GM13977 (cell line): Measurements from ENCODE around the gene DCC.

Experiments used
- DNase-seq: peaks from one replicate; pipeline ENCODE4 v3.0.0; 2012; ENCODE audit warnings: low spot score
- in situ Hi-C: fragments of 300-500 bp; cut with MboI; formaldehyde crosslinking; loops from one replicate; pipeline ENCODE4 v1.12.0; 2022; ENCODE audit warnings: low sequenced_read_pairs, low pct_unique_long_range_greater_than_20kb, mixed read lengths, inconsistent platforms; ENCODE audit not compliant: unreplicated experiment
- TF ChIP-seq, protein P1 (sequence below): IDR thresholded peaks from 2 replicates; pipeline ENCODE4 v1.5.1; 2012; ENCODE audit warnings: mild to moderate bottlenecking, control low read depth; ENCODE audit not compliant: insufficient read depth; ENCODE audit errors: extremely low read depth, missing control alignments

DCC gene

GRCh38 chr18:52391810-52392559 lies 52.0 kb downstream of the DCC start:
- TF ChIP-seq, protein P1, sequence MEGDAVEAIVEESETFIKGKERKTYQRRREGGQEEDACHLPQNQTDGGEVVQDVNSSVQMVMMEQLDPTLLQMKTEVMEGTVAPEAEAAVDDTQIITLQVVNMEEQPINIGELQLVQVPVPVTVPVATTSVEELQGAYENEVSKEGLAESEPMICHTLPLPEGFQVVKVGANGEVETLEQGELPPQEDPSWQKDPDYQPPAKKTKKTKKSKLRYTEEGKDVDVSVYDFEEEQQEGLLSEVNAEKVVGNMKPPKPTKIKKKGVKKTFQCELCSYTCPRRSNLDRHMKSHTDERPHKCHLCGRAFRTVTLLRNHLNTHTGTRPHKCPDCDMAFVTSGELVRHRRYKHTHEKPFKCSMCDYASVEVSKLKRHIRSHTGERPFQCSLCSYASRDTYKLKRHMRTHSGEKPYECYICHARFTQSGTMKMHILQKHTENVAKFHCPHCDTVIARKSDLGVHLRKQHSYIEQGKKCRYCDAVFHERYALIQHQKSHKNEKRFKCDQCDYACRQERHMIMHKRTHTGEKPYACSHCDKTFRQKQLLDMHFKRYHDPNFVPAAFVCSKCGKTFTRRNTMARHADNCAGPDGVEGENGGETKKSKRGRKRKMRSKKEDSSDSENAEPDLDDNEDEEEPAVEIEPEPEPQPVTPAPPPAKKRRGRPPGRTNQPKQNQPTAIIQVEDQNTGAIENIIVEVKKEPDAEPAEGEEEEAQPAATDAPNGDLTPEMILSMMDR, result no peak
- no peak for DNase-seq
- in situ Hi-C loops, result no loop called here

DNA sequence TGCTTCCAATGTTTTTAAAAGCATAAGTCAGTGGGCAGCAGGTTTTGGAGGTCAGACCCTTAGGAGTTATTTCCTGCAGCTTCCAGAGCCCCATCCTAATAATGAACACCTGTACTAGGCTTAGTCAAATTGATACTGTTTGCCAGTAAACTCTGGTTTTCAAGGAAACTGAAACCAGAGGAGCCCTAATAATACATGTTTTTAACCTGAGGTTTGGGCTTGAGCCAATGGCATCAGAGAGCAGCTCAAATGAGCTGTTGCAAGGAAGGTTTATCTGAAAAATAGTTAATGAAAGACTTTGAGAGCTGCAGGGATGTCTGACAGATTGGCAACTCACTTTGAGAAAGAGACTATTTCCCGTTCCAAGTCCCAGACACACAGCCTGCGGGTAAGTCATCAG lies 54.6 kb downstream of the DCC start:
- no peak for DNase-seq
- in situ Hi-C loops, result no loop called here
- TF ChIP-seq, protein P1, result no peak

DNA sequence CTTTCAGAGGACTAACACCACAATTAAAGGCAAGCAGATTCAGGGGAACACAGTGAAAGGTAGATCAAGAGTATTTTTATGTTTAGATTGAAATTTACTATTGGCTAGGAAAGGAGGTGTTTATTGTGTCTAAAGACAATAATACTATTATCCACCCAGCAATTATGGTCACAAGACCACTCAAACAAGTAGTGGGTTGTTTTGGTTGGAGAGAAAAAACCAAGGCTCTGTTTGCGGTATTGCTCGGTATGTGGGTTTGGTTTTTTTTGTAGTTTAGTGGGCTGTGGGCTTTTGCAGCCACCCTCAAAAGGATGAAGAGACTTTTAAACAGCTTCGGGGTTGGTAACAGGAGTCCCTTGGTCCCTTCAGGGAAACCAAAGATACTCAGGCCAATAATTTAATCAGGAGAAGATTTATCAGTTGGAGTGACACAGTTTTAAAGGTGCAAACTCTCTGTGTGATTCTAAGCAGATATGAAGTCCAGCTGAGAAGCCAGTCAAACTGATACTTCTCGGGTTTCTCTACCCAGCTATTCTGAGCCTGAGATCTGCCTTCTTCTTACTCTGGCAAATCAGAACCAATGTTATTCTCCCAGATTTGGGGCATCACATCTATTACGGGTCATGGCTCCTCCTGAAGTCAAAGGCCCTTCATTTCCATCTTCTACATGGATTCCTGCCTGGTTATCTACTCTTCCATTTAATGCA lies 55.3 kb downstream of the DCC start:
- no peak for DNase-seq
- TF ChIP-seq, protein P1, result no peak
- in situ Hi-C loops, result no loop called here

GRCh38 chr18:52401236-52401635 lies 61.2 kb downstream of the DCC start:
- TF ChIP-seq, protein P1, result no peak
- in situ Hi-C loops, result no loop called here
- DNase-seq, result no peak

- DNase-seq, result no peak
- TF ChIP-seq, protein P1, result no peak
- in situ Hi-C loops, result no loop called here
These were observed 62.8 kb downstream of the DCC start for GRCh38 chr18:52402814-52403213.

GRCh38 chr18:52403291-52404021 lies 63.5 kb downstream of the DCC start:
- in situ Hi-C loops, result no loop called here
- no peak for DNase-seq
- TF ChIP-seq, protein P1, result no peak
